B cell (primary cell): ENCODE data around the gene KIF21B. TPM values are rescaled to one million over a fixed set of nuclear protein-coding genes. Genes with fewer than 3 reads are reported as not detected.

Source experiments
- ATAC-seq: fragments of 200-7000 bp; cut with Tn5 transposase; one replicate; pipeline ENCODE4 v1.10.0; 2021; ENCODE audit warnings: low read depth, mild to moderate bottlenecking, moderate number of reproducible peaks, moderate library complexity
- CTCF ChIA-PET: fragments of 350-600 bp; sonication (Branson Sonifier 250); formaldehyde crosslinking; loops from one replicate; lab custom pipeline; 2021; ENCODE audit warnings: antibody characterized with exemption, inconsistent platforms; lab: Charles Lee
- POLR2A ChIA-PET: fragments of 350-600 bp; sonication (Branson Sonifier 250); formaldehyde crosslinking; loops from one replicate; lab custom pipeline; 2021; ENCODE audit warnings: antibody characterized with exemption; lab: Charles Lee
- DNase-seq: peaks from one replicate; pipeline ENCODE4 v3.0.0; 2013
- H2AFZ ChIP-seq: 2 replicates; pipeline ENCODE4 v1.6.1; 2012; ENCODE audit warnings: mild to moderate bottlenecking, low read depth, low read length; ENCODE audit not compliant: insufficient read depth, poor library complexity, severe bottlenecking
- H3K27ac ChIP-seq, 2 donors: 1 replicate in 1 of 2; 2 replicates in 1 of 2; pipeline ENCODE4 v1.5.1; 2012 to 2013; ENCODE audit warnings: low read length in 2 of 2, mild to moderate bottlenecking in 2 of 2, moderate library complexity in 1 of 2
- H3K27me3 ChIP-seq, 4 experiments: fragments of 200-600 bp in 1 of 4; sonication (generic) in 1 of 4; replicated peaks in 1 of 4; 1 replicate in 2 of 4; 2 replicates in 2 of 4; pipeline versions ENCODE4 v1.6.1 to v1.7.0; 2013 to 2016; ENCODE audit warnings: low read length in 3 of 4, mild to moderate bottlenecking in 2 of 4, mixed read lengths in 1 of 4, moderate library complexity in 1 of 4; ENCODE audit not compliant: insufficient read depth in 4 of 4, control insufficient read depth in 3 of 4; ENCODE audit errors: control extremely low read depth in 1 of 4
- H3K36me3 ChIP-seq, 2 experiments: replicated peaks in 1 of 2; 1 replicate in 1 of 2; 2 replicates in 1 of 2; pipeline versions ENCODE4 v1.6.1 to v1.7.1; 2013; ENCODE audit warnings: low read length in 1 of 2; ENCODE audit not compliant: insufficient read depth in 2 of 2, control insufficient read depth in 1 of 2; ENCODE audit errors: control extremely low read depth in 1 of 2, extremely low read depth in 1 of 2
- H3K4me1 ChIP-seq, 2 donors: fragments of 200-600 bp in 1 of 2; sonication (generic) in 1 of 2; 1 replicate in 1 of 2; 2 replicates in 1 of 2; pipeline versions ENCODE4 v1.5.1 to v1.6.1; 2013 to 2017; ENCODE audit warnings: low read length in 2 of 2; ENCODE audit not compliant: control insufficient read depth in 2 of 2, insufficient read depth in 2 of 2
- H3K4me2 ChIP-seq: replicated peaks from 2 replicates; pipeline ENCODE3; 2012; ENCODE audit warnings: mild to moderate bottlenecking, low read depth, low read length; ENCODE audit not compliant: poor library complexity, severe bottlenecking
- H3K4me3 ChIP-seq, 5 experiments: fragments of 200-600 bp in 1 of 5; sonication (generic) in 1 of 5; 1 replicate in 3 of 5; 2 replicates in 2 of 5; pipeline versions ENCODE4 v1.5.1 to v1.7.0; 2011 to 2016; ENCODE audit warnings: low read length in 4 of 5, mild to moderate bottlenecking in 4 of 5, low read depth in 2 of 5, control low read depth in 1 of 5, moderate library complexity in 1 of 5; ENCODE audit not compliant: insufficient read depth in 1 of 5; ENCODE audit errors: control extremely low read depth in 1 of 5, extremely low read depth in 1 of 5
- H3K79me2 ChIP-seq: fragments of 200-600 bp; sonication (generic); one replicate; pipeline ENCODE4 v1.6.0; 2016; ENCODE audit warnings: low read length; ENCODE audit not compliant: control insufficient read depth, insufficient read depth
- H3K9ac ChIP-seq: fragments of 200-600 bp; sonication (generic); 2 replicates; pipeline ENCODE4 v1.6.1; 2017; ENCODE audit warnings: mild to moderate bottlenecking, low read length, moderate library complexity
- H3K9me3 ChIP-seq, 3 donors: one replicate each; pipeline versions ENCODE4 v1.6.1 to v1.7.1; 2013; ENCODE audit warnings: low read length in 2 of 3; ENCODE audit not compliant: control insufficient read depth in 2 of 3, insufficient read depth in 1 of 3; ENCODE audit errors: control extremely low read depth in 1 of 3
- H4K20me1 ChIP-seq: 2 replicates; pipeline ENCODE4 v1.6.0; 2012; ENCODE audit warnings: mild to moderate bottlenecking, low read length; ENCODE audit not compliant: insufficient read depth, control insufficient read depth, poor library complexity, severe bottlenecking
- H3K27ac Mint-ChIP-seq: one replicate; pipeline ENCODE4 v1.8.0; 2021; ENCODE audit warnings: mixed read lengths
- H3K27me3 Mint-ChIP-seq: one replicate; pipeline ENCODE4 v1.8.0; 2021; ENCODE audit warnings: mixed read lengths
- H3K4me1 Mint-ChIP-seq: one replicate; pipeline ENCODE4 v1.8.0; 2021; ENCODE audit warnings: mixed read lengths
- H3K4me3 Mint-ChIP-seq: one replicate; pipeline ENCODE4 v1.8.0; 2021; ENCODE audit warnings: mixed read lengths
- H3K9me3 Mint-ChIP-seq: one replicate; pipeline ENCODE4 v1.8.0; 2022; ENCODE audit warnings: mixed read lengths; ENCODE audit not compliant: insufficient read depth
- CTCF ChIP-seq: fragments of 200-600 bp; IDR thresholded peaks from one replicate; pipeline ENCODE4 v1.8.0; 2022; ENCODE audit warnings: antibody characterized with exemption, mild to moderate bottlenecking
- EZH2 ChIP-seq: IDR thresholded peaks from 2 replicates; pipeline ENCODE4 v1.6.1; 2012; ENCODE audit warnings: borderline replicate concordance, low read depth, mild to moderate bottlenecking, moderate library complexity, low read length; ENCODE audit not compliant: insufficient read depth, poor library complexity, severe bottlenecking
- WGBS: methylation state at CpG from one replicate; pipeline ENCODE4 v1.1.5; 2013; ENCODE audit warnings: missing lambda C conversion rate; ENCODE audit not compliant: insufficient coverage; 5-methylcytosine and 5-hydroxymethylcytosine counted together
- intact Hi-C: fragments of 100-400 bp; cut with micrococcal nuclease; formaldehyde crosslinking; loops from one replicate; pipeline ENCODE4 v1.10.0; 2022
- polyA plus RNA-seq: library from polyadenylated mRNA; depleted of rRNA; stranded (reverse); fragments of >200 nt; gene quantifications from 2 replicates; pipeline ENCODE4 v1.2.3, GENCODE V29; 2012
- total RNA-seq, 2 donors: library from RNA; stranded (reverse); fragments of 120-200 nt in 1 of 2; gene quantifications; 1 replicate in 1 of 2; 2 replicates in 1 of 2; pipeline versions ENCODE4 v1.2.3 to v1.2.4, GENCODE V29; 2013 to 2022

KIF21B gene
- total and polyA plus RNA-seq, 2 donors (not counting 1 experiment from before 2014, with no cell fraction given) = 41.1 to 41.6 TPM

GRCh38 chr1:200954434-200954833 lies 69.1 kb downstream of the KIF21B start:
- no peak overlapping the region for H3K27ac ChIP-seq
- H3K9ac ChIP-seq = no peak overlapping the region
- no peak overlapping the region for H2AFZ ChIP-seq
- no CpG with 5 or more reads among the region's 3 CpGs for WGBS
- no peak overlapping the region for H3K4me2 ChIP-seq
- Mint-ChIP-seq H3K9me3 (no peaks in the 10 kb centered on the region), H3K4me3 (no peak overlapping the region), H3K4me1 (no peaks in the 10 kb centered on the region), H3K27me3 (peaks cover 3% of the 10 kb centered on the region), H3K27ac (no peak overlapping the region)
- no peaks in the 10 kb centered on the region for H4K20me1 ChIP-seq
- DNase-seq (no peak), ATAC-seq (no peak)
- no peaks in the 10 kb centered on the region for H3K9me3 ChIP-seq
- intact Hi-C loops = no loop called here
- H3K27me3 ChIP-seq = peaks cover 0 to 4% (median 0%) of the 10 kb centered on the region in 4 experiments
- H3K4me1 ChIP-seq = no peaks in the 10 kb centered on the region
- no peak overlapping the region for H3K4me3 ChIP-seq
- TF ChIP-seq CTCF (no peak), EZH2 (no peak)
- no peaks in the 10 kb centered on the region for H3K36me3 ChIP-seq
- H3K79me2 ChIP-seq = no peaks in the 10 kb centered on the region
- POLR2A ChIA-PET = no interaction called here
- CTCF ChIA-PET = no interaction called here

GRCh38 chr1:200951016-200951415 lies 72.5 kb downstream of the KIF21B start:
- Mint-ChIP-seq H3K27me3 (peaks cover 14% of the 10 kb centered on the region), H3K4me3 (no peak overlapping the region), H3K9me3 (peaks cover 4% of the 10 kb centered on the region), H3K27ac (no peak overlapping the region), H3K4me1 (no peaks in the 10 kb centered on the region)
- no peak overlapping the region for H3K9ac ChIP-seq
- 100% methylated on average over 2 of the region's 2 CpGs for WGBS
- no peaks in the 10 kb centered on the region for H3K36me3 ChIP-seq
- POLR2A ChIA-PET = no interaction called here
- no peaks in the 10 kb centered on the region for H3K79me2 ChIP-seq
- no peaks in the 10 kb centered on the region for H3K4me1 ChIP-seq
- H3K27me3 ChIP-seq = peaks cover 0 to 3% (median 0%) of the 10 kb centered on the region in 4 experiments
- peaks cover 0 to 9% (median 0%) of the 10 kb centered on the region in 3 donors for H3K9me3 ChIP-seq
- intact Hi-C loops = no loop called here
- TF ChIP-seq CTCF = no peak
- TF ChIP-seq EZH2 = no peak
- H3K4me3 ChIP-seq = no peak overlapping the region
- DNase-seq (no peak), ATAC-seq (no peak)
- H3K4me2 ChIP-seq = no peak overlapping the region
- H4K20me1 ChIP-seq = no peaks in the 10 kb centered on the region
- CTCF ChIA-PET = no interaction called here
- no peak overlapping the region for H2AFZ ChIP-seq
- H3K27ac ChIP-seq = no peak overlapping the region
